Prostate gland (tissue), 2 donors: Measurements from ENCODE around the gene GABPA. TPM values are rescaled to one million over a fixed set of nuclear protein-coding genes. Genes with fewer than 3 reads are reported as not detected.

Experiments
- DNase-seq: peaks from one replicate; pipeline ENCODE4 v3.0.0-alpha.2; 2019; ENCODE audit warnings: low spot score
- H3K27ac ChIP-seq, 2 donors: fragments of 200-600 bp; sonication (generic); 2 replicates each; pipeline ENCODE4 v1.5.1; 2017 to 2019
- H3K27me3 ChIP-seq: fragments of 200-600 bp; sonication (generic); replicated peaks from 2 replicates; pipeline ENCODE4 v1.5.1; 2019; ENCODE audit not compliant: insufficient read depth
- H3K36me3 ChIP-seq, 2 donors: fragments of 200-600 bp; sonication (generic); 1 replicate in 1 of 2; 2 replicates in 1 of 2; pipeline versions ENCODE4 v1.5.1 to v1.8.1; 2017 to 2019
- H3K4me1 ChIP-seq: fragments of 200-600 bp; sonication (generic); replicated peaks from 2 replicates; pipeline ENCODE4 v1.5.1; 2019
- H3K4me3 ChIP-seq, 2 donors: fragments of 200-600 bp; sonication (generic); 2 replicates each; pipeline ENCODE4 v1.5.1; 2017 to 2019
- H3K9me3 ChIP-seq: fragments of 200-600 bp; sonication (generic); 2 replicates; pipeline ENCODE4 v1.5.1; 2017
- POLR2A ChIP-seq: fragments of 450-650 bp; IDR thresholded peaks from one replicate; pipeline ENCODE4 v1.6.1; 2016; ENCODE audit warnings: antibody characterized with exemption, mild to moderate bottlenecking
- POLR2AphosphoS5 ChIP-seq: sonication (generic); formaldehyde crosslinking; IDR thresholded peaks from one replicate; pipeline ENCODE4 v1.6.1; 2017; ENCODE audit warnings: antibody characterized with exemption
- WGBS: methylation state at CpG from one replicate; pipeline ENCODE4 v1.1.5; 2018; 5-methylcytosine and 5-hydroxymethylcytosine counted together
- intact Hi-C: fragments of 100-400 bp; cut with DNase I; formaldehyde crosslinking; loops from one replicate; pipeline ENCODE4 v1.14.2; 2022
- total RNA-seq, 2 donors: library from RNA; depleted of rRNA; stranded (reverse); fragments of >200 nt; gene quantifications; one replicate each; pipeline ENCODE4 v1.1.0, GENCODE V29; 2016
- TF ChIP-seq, protein P1 (sequence below), 4 experiments: fragments of 200-600 bp in 2 of 4; fragments of 450-650 bp in 2 of 4; sonication (generic) in 2 of 4; IDR thresholded peaks; 1 replicate in 3 of 4; 2 replicates in 1 of 4; pipeline ENCODE4 v1.5.1; 2016 to 2019; ENCODE audit warnings: antibody characterized with exemption in 4 of 4, mild to moderate bottlenecking in 2 of 4, moderate library complexity in 2 of 4

The GABPA gene
- total RNA-seq, 2 donors from 2014 or later: 18.9 to 19.9 TPM

DNA sequence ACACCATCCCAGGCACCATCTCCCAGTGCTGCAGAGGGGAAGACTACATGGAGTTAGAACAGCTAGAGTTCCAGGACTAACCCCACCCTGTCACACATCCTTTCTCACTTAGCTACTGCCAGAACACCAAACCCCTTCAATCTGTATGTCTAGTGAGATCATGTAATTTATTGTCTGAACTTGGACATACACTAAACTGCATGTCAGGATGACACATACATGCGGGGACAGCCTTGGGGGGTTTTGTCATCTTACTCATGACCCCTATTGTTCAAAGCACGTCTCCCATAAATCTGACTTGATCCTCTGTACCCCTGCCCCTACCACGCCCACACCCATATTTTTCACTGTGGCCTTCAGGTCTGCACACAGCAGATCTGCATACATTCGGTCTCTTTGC, 71.3 kb downstream of the GABPA start:
- DNase-seq: no peak
- H3K9me3 ChIP-seq: no peaks in the 10 kb centered on the region
- no peaks in the 10 kb centered on the region for H3K27me3 ChIP-seq
- TF ChIP-seq POLR2AphosphoS5 (no peak), POLR2A (no peak)
- TF ChIP-seq, protein P1, sequence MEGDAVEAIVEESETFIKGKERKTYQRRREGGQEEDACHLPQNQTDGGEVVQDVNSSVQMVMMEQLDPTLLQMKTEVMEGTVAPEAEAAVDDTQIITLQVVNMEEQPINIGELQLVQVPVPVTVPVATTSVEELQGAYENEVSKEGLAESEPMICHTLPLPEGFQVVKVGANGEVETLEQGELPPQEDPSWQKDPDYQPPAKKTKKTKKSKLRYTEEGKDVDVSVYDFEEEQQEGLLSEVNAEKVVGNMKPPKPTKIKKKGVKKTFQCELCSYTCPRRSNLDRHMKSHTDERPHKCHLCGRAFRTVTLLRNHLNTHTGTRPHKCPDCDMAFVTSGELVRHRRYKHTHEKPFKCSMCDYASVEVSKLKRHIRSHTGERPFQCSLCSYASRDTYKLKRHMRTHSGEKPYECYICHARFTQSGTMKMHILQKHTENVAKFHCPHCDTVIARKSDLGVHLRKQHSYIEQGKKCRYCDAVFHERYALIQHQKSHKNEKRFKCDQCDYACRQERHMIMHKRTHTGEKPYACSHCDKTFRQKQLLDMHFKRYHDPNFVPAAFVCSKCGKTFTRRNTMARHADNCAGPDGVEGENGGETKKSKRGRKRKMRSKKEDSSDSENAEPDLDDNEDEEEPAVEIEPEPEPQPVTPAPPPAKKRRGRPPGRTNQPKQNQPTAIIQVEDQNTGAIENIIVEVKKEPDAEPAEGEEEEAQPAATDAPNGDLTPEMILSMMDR (IDR thresholded peaks at IDR 0.05): no peak
- H3K4me3 ChIP-seq: no peak overlapping the region
- intact Hi-C loops: no loop called here
- no peaks in the 10 kb centered on the region for H3K36me3 ChIP-seq
- WGBS: 76% methylated on average over 4 of the region's 4 CpGs
- no peaks in the 10 kb centered on the region for H3K4me1 ChIP-seq
- H3K27ac ChIP-seq: no peak overlapping the region

DNA sequence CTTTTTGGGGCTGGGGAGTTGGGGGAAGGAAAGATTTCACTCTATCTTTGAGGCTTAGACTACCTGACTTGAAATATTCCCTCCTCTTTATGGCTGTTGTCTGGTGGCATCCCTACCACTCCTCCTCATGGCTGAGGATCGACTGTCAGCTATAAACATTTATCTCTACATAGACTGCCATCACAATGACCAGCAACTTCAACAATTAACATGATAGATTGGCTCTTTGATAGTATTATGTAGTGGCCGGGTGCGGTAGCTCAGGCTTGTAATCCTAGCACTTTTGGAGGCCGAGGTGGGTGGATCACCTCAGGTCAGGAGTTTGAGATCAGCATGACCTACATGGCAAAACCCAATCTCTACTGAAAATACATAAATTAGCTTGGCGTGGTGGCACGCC, 72.4 kb downstream of the GABPA start:
- TF ChIP-seq, protein P1 (IDR thresholded peaks at IDR 0.05): no peak
- TF ChIP-seq POLR2A (no peak), POLR2AphosphoS5 (no peak)
- 83% methylated on average over 6 of the region's 6 CpGs for WGBS
- no peaks in the 10 kb centered on the region for H3K9me3 ChIP-seq

DNA sequence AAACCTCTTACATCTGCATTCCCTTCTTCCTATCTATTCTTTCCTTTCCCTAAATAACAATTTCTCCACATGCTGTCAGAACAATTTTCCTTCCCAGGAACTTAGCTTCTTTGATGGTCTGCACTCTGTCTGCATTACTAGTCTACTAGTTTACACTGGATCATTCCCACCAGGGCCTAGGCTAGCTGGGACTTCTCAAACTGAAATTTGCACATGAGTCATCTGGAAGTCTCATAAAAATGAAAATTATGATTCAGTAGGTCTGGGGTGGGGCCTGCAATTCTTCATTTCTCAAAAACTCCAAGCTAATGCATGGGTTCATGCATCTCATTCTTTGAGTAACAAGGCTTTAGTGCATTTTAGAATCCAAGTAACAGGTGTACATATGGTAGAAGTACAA, 74.2 kb downstream of the GABPA start:
- intact Hi-C loops: no loop called here
- H3K9me3 ChIP-seq: no peaks in the 10 kb centered on the region
- H3K4me1 ChIP-seq: no peaks in the 10 kb centered on the region
- TF ChIP-seq, protein P1 (IDR thresholded peaks at IDR 0.05): no peak
- TF ChIP-seq POLR2A (no peak), POLR2AphosphoS5 (no peak)
- H3K4me3 ChIP-seq: no peak overlapping the region
- no peaks in the 10 kb centered on the region for H3K27me3 ChIP-seq
- no peak for DNase-seq
- H3K27ac ChIP-seq: no peak overlapping the region
- H3K36me3 ChIP-seq: no peaks in the 10 kb centered on the region

More for the DNA sequence above, 72.4 kb downstream of the GABPA start:
- intact Hi-C loops: no loop called here
- H3K36me3 ChIP-seq: no peaks in the 10 kb centered on the region
- H3K27ac ChIP-seq: no peak overlapping the region
- no peak overlapping the region for H3K4me3 ChIP-seq
- DNase-seq: no peak
- H3K27me3 ChIP-seq: no peaks in the 10 kb centered on the region
- no peaks in the 10 kb centered on the region for H3K4me1 ChIP-seq

DNA sequence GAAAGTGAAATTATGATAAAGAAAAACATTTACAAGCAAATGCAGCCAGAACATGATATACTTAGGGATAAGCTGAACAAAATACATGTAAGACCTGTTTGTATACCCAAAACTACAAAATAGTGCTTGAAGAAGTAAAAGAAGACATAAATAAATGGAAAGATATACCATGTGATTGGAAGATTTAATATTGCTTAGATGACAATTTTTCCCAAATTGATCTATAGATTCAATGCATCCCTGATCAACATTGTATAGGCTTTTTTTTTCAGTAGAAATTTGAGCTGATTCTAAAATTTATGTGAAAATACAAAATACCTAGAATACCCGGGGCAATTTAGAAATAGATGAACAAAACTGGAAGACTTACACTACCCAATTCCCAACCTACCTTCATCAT, 76.4 kb downstream of the GABPA start:
- no peak overlapping the region for H3K4me3 ChIP-seq
- H3K4me1 ChIP-seq: no peaks in the 10 kb centered on the region
- no peak for DNase-seq
- H3K27me3 ChIP-seq: no peaks in the 10 kb centered on the region
- H3K36me3 ChIP-seq: no peaks in the 10 kb centered on the region
- intact Hi-C loops: no loop called here
- H3K9me3 ChIP-seq: no peaks in the 10 kb centered on the region
- WGBS: 98% methylated on average over 1 of the region's 1 CpG
- TF ChIP-seq, protein P1 (IDR thresholded peaks at IDR 0.05): no peak
- no peak for TF ChIP-seq POLR2AphosphoS5
- TF ChIP-seq POLR2A: no peak
- H3K27ac ChIP-seq: no peak overlapping the region

DNA sequence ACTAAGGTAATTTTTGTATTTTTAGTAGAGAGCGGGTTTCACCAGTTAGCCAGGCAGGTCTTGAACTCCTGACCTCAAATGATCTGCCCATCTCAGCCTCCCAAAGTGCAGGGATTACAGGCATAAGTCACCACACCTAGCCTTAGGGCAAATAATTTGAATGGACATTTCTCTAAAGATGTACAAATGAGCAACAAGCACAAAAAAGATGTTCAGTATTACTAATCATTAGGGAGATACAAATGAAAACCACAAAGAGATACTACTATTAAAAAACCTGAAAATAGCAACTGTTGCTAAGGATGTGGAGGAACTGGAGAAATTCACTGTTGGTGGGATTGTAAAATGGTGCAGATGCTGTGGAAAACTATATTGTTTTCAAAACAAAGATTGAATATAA, 79.1 kb downstream of the GABPA start:
- 100% methylated on average over 1 of the region's 1 CpG for whole genome bisulfite sequencing
- Histone ChIP-seq H3K27me3 (no peaks in the 10 kb centered on the region), H3K4me3 (no peak overlapping the region), H3K27ac (no peak overlapping the region), H3K4me1 (no peaks in the 10 kb centered on the region), H3K36me3 (no peaks in the 10 kb centered on the region), H3K9me3 (no peaks in the 10 kb centered on the region)
- intact Hi-C loops: no loop called here
- no peak for TF ChIP-seq POLR2AphosphoS5
- no peak for TF ChIP-seq POLR2A
- TF ChIP-seq, protein P1 (IDR thresholded peaks at IDR 0.05): no peak
- DNase-seq: no peak
